Measurements from ENCODE around the gene TMEM52B.
"Not testable (repeated sequence)": the region's sequence is repeated elsewhere in the genome, so short reads cannot be mapped to it uniquely, and the experiment has no call there.

Gene TMEM52B

DNA sequence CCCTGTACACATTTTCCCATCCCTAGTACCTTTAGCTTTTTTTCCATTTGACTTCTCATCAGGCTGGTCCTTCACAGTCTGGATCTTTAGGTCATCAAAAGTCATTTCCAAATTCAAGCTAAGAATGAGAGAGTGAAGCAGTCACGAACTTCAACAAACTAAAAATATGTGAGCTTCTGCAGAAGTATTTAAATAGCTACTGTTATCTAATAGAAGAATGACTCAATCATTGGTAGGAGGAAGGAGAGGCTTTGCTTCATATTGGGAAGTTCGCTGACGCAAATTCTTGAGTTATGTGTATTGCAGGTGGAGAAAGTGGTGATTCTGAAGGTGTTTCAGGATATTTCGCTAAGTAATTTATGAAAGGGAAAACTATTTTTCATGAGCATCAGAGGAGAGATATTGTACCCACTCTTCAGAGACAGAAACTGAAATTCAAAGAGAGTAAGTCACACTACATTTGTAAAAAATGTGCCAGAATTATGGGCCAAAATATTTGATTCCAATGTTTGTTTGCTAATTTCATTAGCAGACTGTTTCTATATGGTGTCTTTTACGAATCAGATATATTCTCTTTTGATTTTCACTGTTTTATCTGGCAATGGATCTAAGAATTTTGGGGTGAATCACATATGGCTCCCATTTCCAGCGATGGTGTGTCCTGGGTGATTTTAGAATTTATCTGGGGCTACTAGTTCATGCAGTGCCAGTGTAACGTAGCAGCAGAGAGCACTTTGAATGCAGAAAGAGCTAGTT is 6.7 kb upstream of the TMEM52B start, which contains the start of gene OLR1:
Gene OLR1, minus strand, starts transcription at position 160 of the 756 bp plus-strand sequence. Its CDS starts 55 bp downstream, at position 105.
- no peak for DNase-seq

DNA sequence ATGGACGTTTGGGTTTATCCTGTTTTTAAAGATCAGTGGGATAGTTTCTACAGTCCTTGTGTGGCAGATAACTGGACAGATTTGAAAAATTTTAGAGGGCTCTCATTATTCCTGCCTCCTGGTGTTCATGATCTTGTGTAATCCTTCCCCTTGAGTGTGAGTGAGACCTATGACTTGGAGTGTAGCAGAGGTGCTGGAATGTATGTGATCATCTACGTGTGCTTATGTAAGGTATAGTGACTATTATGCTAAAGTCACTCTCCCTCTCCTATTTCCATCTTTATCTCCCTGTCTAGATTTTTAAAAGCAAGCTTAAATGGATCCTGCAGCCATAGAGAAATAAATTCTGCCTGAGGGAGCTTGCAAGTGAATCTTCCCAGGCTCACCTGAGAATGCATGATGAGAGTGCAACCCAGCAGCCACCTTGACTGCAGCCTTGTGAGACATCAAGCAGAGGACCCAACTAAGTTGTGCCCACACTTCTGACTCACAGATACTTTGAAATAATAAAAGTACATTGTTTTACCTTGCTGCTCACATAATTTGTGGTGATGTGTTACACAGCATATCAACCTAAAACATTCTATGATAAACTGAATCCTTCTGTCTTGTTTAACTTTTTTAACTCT is 3.7 kb upstream of the TMEM52B start:
- no peak for DNase-seq

DNA sequence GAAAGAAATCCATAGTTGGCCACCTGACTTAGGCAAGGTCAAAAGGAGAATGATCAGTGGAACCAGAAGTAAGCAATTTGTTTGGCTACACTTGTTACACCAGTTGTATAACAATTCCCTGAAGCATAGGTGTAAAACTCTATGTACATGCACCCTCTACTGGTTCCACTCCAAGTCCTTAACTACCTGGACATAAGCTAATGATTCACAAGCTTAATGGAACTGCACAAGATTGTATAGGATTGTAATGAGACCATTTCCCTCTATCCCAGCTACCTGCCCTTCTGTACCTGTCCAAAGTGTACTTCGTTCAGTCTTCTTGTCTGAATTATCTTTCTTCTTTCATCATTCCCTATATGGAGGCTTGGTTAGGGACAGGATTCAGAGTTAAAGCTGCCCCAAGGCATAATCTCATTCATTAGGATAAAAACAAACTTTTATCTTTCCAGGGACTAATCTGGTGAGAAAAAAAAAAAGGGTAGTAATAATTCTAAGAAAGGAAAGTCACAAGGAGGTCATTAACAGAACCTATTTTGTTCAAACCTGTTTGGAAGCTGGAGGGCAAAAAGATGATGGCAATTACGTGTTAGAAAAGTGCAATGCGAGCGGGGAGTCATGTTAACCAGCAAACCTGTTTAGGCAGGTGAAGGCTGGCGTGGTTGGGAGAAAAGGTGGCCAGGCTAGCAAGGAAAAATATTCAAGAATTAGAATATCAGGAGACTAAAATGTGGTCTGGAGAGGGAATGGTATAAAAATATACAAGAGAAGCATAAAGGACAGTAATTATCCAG is 2.8 kb upstream of the TMEM52B start:
- no peak for DNase-seq

DNA sequence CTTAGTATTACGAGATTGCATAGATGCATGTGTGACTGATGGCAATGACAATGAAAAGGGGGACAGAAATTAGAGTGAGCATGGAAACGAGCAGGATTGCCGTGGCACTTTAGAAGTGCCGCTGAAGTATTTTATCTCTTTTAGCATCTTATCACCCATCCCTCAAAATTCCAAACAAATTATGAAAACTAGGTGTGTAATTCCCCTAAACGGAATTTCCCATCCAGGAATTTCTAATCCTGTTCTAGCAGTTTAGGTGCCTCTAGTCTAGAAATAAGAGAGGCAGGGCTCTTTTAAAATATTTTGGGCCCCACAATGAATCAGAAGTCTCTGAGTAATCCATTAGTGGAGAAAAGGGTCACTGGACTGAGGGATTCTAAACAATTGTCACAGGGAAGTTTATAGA is 947 bp downstream of the TMEM52B start:
- no peak for DNase-seq

DNA sequence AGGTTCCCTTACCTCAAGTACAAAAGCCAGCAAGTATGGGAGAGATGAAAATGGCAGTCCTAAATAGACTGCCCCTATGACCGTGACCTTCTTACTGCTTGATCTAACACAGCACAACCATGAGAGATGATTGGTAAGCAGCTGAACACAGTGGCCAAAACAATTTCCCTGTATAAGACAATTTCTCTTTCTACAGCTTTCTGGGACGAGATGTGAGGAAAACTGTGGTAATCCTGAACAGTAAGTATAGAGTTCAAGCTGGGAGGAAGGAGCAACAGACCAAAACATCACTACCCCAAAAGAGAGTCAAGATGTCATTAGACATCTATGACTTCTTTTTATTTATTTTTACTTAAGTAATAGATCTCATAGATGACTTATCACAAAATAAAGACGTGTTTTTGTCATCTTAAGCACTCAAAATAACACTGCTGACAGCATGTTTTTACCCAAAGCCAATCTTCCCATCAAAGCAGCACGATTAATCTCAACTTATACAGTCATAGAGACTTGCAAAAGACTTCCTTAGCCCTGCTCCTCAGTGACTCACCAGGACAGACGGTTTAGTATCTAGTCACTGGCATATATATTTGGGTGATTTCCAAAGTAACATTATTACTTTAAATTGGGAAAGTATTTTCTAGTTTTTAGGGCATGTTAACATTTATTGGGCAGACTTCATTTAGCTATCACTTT is 3.7 kb downstream of the TMEM52B start:
- DNase-seq: no peak

DNA sequence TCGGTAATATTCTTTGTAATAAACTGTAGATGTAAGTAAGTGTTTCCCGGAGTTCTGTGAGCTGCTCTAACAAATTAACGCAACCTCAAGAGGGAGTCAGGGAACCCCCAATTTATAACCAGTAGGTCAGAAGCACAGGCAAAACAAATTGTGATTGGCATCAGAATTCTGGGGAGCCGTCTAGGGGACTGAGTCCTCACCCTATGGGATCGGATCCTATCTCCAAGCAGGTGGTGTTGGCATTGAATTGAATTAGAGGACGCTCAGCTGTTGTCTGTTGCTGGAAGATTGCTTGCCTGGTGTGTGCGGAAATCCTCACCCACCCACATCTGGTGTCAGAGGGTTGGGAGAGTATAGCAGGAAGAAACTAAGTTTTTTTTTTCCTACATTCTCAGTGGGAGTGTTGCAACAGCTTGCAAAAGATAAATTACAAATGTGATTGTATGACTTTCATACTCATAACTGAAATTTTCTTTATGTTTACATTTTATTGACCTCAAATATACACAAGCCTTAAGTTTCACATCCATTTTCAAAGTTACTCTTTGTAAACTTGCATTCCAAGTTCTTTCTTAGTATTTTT is 5.5 kb downstream of the TMEM52B start:
- no peak for DNase-seq

DNA sequence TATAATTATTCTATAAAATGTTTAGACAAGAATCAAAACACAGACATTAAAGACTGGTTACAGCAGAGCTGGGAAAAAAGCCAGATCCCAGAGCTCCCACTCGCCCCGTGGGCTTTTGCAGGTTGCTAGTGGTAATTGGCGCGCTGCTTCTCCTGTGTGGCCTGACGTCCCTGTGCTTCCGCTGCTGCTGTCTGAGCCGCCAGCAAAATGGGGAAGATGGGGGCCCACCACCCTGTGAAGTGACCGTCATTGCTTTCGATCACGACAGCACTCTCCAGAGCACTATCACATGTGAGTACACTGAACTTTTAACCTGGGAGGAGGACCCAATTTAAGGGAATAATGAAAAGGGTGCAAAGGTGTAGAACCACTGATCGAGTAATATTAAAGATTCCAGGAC is 7.5 kb downstream of the TMEM52B start:
- DNase-seq: no peak

DNA sequence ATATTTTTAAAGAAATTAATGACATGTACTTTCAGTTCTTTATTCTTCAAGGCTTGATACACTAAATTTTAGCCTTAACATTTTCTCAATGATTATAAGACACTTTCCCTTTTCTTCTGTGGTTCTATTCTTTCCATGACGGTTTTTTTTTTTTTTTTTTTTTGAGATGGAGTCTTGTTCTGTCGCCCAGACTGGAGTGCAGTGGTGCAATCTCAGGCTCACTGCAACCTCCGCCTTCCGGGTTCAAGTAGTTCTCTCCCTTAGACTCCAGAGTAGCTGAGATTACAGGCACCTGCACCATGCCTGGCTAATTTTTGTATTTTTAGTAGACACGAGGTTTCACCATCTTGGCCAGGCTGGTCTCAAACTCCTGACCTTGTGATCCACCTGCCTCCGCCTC is 8.1 kb downstream of the TMEM52B start:
- DNase-seq: not testable (repeated sequence)

DNA sequence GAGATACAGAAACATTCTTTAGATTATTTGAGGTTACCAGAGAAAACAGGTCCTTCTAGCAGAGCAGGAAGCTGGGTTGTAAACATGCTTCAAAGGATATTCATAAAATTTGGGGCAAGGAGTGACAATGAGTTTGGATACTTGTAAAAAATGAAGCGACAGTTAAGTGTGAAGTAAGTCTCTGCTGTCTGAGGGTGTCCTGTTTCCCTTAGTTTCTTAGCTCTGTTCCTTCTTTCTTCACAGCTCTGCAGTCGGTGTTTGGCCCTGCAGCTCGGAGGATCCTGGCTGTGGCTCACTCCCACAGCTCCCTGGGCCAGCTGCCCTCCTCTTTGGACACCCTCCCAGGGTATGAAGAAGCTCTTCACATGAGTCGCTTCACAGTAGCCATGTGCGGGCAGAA is 10.8 kb downstream of the TMEM52B start:
- no peak for DNase-seq

DNA sequence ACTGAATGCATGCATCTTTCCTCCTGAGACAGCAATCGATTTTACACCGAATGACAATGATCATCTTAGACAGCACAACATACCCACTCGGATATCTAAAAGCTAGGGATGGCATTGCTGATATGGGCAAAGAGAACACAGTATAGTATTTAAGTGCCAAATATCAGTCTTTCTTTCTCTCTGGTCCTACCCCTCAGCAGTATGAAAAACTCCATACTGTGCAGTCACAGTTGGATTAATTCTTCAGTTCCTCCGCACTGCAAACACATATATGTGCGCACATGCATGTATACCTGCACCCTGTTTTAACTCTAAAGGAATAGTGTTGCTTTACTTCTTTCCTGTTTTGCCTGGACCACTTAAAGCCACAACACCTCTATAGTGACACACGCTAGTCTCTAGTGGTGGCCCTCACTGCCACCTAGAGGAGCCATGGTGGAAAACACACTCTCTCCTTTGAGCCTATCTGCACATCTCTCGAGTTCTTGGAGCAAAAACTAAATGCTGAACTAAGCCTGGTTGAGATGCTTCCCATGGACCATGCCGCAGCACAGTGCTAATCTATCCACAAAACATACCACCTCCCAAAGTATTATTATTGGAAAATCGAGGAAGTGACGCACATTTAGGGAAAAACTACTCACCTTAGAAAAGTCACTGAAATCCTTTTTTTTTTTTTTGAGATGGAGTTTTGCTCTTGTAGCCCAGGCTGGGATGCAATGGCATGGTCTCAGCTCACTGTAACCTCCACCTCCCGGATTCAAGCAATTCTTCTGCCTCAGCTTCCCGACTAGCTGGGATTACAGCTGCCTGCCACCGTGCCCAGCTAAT is 11.9 kb downstream of the TMEM52B start:
- DNase-seq: peak in 2 of 5 experiments; percentile 15 to 63

DNA sequence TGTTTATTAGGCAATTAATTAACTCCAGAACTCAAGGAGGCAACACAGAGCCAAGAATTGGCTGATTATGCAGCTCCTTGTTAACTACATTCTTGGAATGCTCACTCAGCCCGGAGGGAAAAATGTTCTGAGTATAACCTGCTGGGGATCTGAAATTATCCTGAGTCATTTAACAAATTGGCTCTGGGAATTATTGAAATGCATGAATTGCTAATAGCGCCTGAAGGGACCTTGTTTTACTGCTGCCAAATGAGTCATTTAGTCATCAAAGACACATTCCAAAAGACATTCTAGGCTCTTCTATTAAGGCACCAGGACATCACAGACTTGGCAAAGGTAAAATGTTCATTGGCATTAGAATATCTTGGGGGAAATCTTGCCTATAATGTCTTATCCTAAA is 13.0 kb downstream of the TMEM52B start:
- DNase-seq: no peak

DNA sequence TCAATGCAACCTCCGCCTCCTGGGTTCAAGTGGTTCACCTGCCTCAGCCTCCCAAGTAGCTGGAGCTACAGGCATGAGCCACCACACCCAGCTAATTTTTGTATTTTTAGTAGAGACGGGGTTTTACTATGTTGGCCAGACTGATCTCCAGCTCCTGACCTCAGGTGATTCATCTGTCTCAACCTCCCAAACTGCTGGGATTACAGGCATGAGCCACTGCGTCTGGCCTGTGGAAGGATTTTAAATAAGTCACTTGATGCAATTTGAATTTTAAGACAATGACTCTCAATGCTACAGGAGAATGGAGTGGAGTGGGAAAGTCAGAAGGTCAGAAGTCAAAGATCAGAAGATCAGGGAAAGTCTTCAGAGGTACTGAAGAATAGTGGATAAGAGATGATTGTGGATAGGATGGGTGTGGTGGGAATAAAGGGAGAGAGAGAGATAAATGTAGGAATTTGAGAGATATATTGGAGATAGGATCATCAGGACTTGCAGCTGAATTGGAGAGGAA is 15.4 kb downstream of the TMEM52B start:
- no peak for DNase-seq

DNA sequence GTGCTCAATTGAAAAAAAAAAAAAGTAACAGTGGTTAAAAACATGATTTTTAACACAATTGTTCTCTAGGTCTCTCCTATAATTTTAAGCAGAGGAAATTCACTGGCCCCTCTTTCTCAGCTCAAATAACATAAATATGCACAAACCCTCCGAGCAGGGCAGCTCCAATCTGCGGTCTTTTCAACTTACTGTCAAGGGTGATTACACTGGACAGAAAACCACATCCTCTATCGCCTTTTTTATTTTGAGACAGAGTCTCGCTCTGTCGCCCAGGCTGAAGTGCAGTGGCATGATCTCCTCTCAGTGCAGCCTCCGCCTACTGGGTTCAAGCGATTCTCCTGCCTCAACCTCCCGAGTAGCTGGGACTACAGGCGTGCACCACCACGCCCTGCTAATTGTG is 17.4 kb downstream of the TMEM52B start:
- DNase-seq: no peak

DNA sequence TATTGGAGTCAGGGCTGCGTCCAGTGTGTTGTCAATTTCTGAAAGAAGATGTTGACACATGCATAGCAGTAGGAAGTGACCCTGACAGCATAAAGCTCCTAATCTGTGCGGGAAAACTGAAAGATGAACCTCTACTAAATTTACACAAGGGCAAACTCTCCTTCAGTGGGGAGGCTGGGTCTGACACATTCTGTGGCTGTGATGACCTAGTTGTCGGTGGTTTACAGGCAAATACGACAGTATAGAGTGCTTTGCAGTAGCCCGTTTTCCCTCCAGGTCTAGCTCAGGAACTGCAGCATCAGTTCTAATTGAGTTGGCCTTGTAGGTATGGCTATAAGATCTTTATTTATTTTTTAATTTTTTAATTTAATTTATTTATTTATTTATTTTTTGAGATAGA is 19.0 kb downstream of the TMEM52B start:
- peak in 1 of 5 experiments; percentile 36 for DNase-seq

DNA sequence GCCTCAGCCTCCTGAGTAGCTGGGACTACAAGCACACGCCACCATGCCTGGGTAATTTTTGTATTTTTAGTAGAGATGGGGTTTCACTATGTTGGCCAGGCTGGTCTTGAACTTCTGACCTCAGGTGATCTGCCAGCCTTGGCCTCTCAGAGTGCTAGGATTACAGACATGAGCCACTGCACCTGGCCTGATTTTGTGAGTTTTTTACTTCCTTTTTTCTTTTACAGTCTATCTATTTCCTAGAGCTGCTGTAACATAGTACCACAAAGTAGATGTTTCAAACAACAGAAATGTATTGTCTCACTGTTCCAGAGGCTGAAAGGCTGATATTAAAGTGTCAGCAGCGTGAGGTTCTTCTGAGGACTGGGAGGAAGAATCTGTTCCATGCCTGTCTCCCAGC is 25.7 kb downstream of the TMEM52B start:
- DNase-seq: not testable (repeated sequence)

DNA sequence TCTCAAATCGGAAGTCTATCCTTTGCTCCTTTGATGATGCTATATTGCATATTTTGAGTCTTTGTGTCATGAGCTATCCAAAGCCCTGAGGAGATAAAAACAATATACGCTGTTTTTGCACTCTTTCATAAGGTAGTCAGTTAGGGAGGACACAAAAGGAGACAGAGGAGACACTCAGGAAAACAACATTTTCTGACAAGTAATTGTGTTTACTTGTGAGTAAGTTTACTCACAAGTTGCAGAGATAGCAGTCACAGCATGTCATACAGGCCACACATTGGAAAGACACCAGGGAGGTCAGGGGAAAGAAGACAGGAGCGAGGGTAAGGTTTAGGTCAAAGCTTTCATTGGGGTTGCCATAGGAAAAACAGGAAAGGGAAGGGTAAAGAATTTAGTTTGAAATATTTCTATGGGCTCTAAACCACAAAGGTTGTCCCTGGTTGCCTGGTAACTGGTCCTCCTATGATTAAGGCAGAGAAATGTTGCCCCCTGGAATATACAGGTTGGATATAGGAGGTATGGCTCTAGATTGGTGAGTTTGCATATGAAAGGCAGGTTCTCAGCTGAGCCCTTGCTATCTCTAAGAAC is 26.5 kb downstream of the TMEM52B start:
- no peak for DNase-seq

DNA sequence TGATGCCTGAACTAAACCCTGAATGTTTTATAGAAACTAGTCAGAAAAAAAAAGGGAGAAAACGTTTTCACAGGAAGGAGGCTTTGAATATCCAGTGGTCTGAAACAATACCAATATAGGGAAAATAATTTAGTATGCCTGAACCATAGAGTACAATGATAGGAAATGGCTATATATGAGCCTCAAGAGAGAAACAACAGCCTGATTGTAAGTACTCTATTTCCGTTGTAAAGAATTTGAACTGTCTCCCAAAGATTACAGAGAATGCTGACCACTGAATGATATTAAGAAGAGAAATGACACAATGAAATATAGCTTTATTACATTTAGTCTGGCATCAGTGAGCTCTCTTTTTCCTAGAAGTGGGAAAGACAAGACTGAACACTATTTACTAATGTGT is 28.3 kb downstream of the TMEM52B start:
- no peak for DNase-seq

DNA sequence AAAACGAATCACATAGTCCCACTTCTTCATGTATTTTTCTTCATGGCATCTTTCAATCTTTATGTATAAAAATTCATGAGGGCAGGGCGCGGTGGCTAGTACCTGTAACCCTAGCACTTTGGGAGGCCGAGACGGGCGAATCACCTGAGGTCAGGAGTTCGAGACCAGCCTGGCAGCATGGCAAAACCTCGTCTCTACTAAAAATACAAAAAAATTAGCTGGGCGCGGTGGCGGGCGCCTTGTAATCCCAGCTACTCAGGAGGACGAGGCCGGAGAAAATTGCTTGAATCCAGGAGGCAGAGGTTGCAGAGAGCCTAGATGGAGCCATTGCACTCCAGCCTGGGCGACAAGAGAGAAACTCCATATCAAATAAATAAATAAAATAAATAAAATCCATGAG is 31.4 kb downstream of the TMEM52B start:
- DNase-seq: no peak

DNA sequence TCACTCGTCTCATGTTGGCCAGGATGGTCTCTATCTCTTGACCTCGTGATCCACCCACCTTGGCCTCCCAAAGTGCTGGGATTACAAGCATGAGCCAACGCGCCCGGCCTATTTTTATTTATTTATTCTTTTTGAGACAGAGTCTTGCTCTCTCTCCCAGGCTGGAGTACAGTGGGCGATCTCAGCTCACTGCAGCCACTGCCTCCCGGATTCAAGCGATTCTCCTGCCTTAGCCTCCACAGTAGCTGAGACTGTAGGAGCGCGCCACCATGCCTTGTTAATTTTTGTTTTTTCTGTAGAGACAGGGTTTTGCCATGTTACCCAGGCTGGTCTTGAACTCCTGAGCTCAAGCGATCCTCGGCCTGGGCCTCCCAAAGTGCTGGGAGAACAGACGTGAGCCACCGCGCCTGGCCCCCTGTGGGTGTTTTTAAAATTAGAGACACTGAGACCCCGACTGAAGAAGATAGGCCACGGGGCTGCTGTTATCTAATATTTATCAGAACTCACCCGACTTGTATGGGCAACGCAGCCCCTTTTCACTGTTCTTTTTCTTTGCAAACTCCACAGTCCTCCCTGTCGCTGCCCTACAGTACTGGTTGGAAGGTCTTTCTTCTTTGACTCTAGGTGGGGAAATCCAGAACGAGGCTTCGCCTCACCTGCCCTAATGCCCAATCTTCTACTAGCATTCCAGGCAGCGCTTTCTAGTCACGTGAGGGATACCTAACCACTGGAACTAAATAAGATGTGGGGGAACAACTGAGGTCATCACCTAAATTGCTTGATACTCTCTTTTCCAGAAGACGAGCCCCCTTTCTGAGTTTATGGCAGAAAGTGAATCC is 32.5 kb downstream of the TMEM52B start:
- DNase-seq: no peak

All from T-helper 2 cell (primary cell).